H1 (cell line): Measurements from ENCODE around the gene UNC79. TPM values are rescaled to one million over a fixed set of nuclear protein-coding genes. Genes with fewer than 3 reads are reported as not detected.

Experiments
- CTCF ChIA-PET: fragments of 300-600 bp; sonication (Branson Sonifier 250); formaldehyde crosslinking; loops from one replicate; lab custom pipeline; 2021; ENCODE audit not compliant: partially characterized antibody; lab: Charles Lee
- POLR2A ChIA-PET: fragments of 300-600 bp; sonication (Branson Sonifier 250); formaldehyde crosslinking; loops from one replicate; lab custom pipeline; 2021; ENCODE audit warnings: inconsistent platforms; ENCODE audit not compliant: partially characterized antibody; lab: Charles Lee
- DNase-seq, 2 experiments: peaks; one replicate each; pipeline versions ENCODE4 v3.0.0 to v3.0.0-alpha.2; 2010 to 2022; ENCODE audit warnings: low spot score in 2 of 2, low read depth in 1 of 2, mixed read lengths in 1 of 2
- FAIRE-seq: peaks from 2 replicates; lab custom pipeline; 2011; peaks lifted over from hg19 to GRCh38; lab: Jason Lieb, UNC
- H2AFZ ChIP-seq: 2 replicates; pipeline ENCODE4 v1.8.1; 2012; ENCODE audit warnings: low read length, inconsistent platforms
- H2AK5ac ChIP-seq: 2 replicates; pipeline ENCODE4 v1.6.1; 2013; ENCODE audit warnings: low read depth, low read length
- H2BK120ac ChIP-seq: replicated peaks from 2 replicates; pipeline ENCODE3; 2013; ENCODE audit warnings: low read depth, low read length, inconsistent platforms
- H2BK12ac ChIP-seq: 2 replicates; pipeline ENCODE4 v1.6.1; 2013; ENCODE audit warnings: low read depth, low read length
- H2BK15ac ChIP-seq: 2 replicates; pipeline ENCODE4 v1.6.1; 2013; ENCODE audit warnings: low read length
- H2BK20ac ChIP-seq: 2 replicates; pipeline ENCODE4 v1.6.1; 2013; ENCODE audit warnings: low read length
- H2BK5ac ChIP-seq: 2 replicates; pipeline ENCODE4 v1.6.1; 2013; ENCODE audit warnings: low read depth, low read length
- H3K14ac ChIP-seq: 2 replicates; pipeline ENCODE4 v1.6.1; 2013; ENCODE audit warnings: inconsistent platforms; ENCODE audit not compliant: insufficient read length
- H3K18ac ChIP-seq: 2 replicates; pipeline ENCODE4 v1.6.1; 2013; ENCODE audit warnings: low read length; ENCODE audit errors: extremely low read depth
- H3K23ac ChIP-seq: 2 replicates; pipeline ENCODE4 v1.6.1; 2013; ENCODE audit warnings: inconsistent platforms; ENCODE audit not compliant: insufficient read length
- H3K23me2 ChIP-seq: 2 replicates; pipeline ENCODE4 v1.6.1; 2013; ENCODE audit warnings: low read depth, low read length
- H3K27ac ChIP-seq: 2 replicates; pipeline ENCODE4 v1.6.1; 2011; ENCODE audit warnings: low read depth, low read length, inconsistent platforms
- H3K27me3 ChIP-seq, 4 experiments: replicated peaks in 1 of 4; 1 replicate in 1 of 4; 2 replicates in 3 of 4; pipeline versions ENCODE4 v1.6.1 to v1.8.1; 2011 to 2013; ENCODE audit warnings: low read length in 3 of 4, mild to moderate bottlenecking in 3 of 4, inconsistent platforms in 2 of 4, mixed read lengths in 2 of 4, moderate library complexity in 1 of 4; ENCODE audit not compliant: control insufficient read depth in 3 of 4, insufficient read depth in 3 of 4; ENCODE audit errors: extremely low read depth in 1 of 4
- H3K36me3 ChIP-seq, 4 experiments: 2 replicates each; pipeline versions ENCODE4 v1.6.1 to v1.8.1; 2011 to 2013; ENCODE audit warnings: mild to moderate bottlenecking in 4 of 4, low read length in 3 of 4, moderate library complexity in 2 of 4, control low read depth in 1 of 4, inconsistent platforms in 1 of 4; ENCODE audit not compliant: insufficient read depth in 4 of 4, control insufficient read depth in 2 of 4
- H3K4ac ChIP-seq: replicated peaks from 2 replicates; pipeline ENCODE3; 2013; ENCODE audit warnings: low read length, low read depth, mixed read lengths, inconsistent platforms; ENCODE audit not compliant: insufficient read length
- H3K4me1 ChIP-seq, 4 experiments: replicated peaks in 1 of 4; 1 replicate in 1 of 4; 2 replicates in 3 of 4; pipeline versions ENCODE4 v1.6.1 to v1.8.1; 2011 to 2013; ENCODE audit warnings: low read length in 3 of 4, inconsistent platforms in 2 of 4, mixed read lengths in 1 of 4; ENCODE audit not compliant: insufficient read depth in 4 of 4, control insufficient read depth in 3 of 4
- H3K4me2 ChIP-seq, 2 experiments: 2 replicates each; pipeline versions ENCODE4 v1.6.1 to v1.8.1; 2011 to 2013; ENCODE audit warnings: low read depth in 2 of 2, low read length in 2 of 2, control low read depth in 1 of 2, inconsistent platforms in 1 of 2, mild to moderate bottlenecking in 1 of 2; ENCODE audit not compliant: insufficient read depth in 1 of 2
- H3K4me3 ChIP-seq, 4 experiments: fragments of 200-600, 300-600 bp in 1 of 4; sonication (generic), shearing (Covaris generic), sonication (Bioruptor Twin) in 1 of 4; 2 replicates each; pipeline versions ENCODE4 v1.5.1 to v1.8.1; 2011 to 2016; ENCODE audit warnings: low read length in 4 of 4, low read depth in 3 of 4, control low read depth in 2 of 4, inconsistent platforms in 2 of 4, mild to moderate bottlenecking in 2 of 4, mixed read lengths in 1 of 4, moderate library complexity in 1 of 4; ENCODE audit not compliant: insufficient read depth in 2 of 4; ENCODE audit errors: extremely low read depth in 1 of 4
- H3K56ac ChIP-seq: replicated peaks from 2 replicates; pipeline ENCODE3; 2013; ENCODE audit warnings: low read depth, mild to moderate bottlenecking, mixed read lengths, low read length, inconsistent platforms; ENCODE audit not compliant: insufficient read length
- H3K79me1 ChIP-seq: 2 replicates; pipeline ENCODE4 v1.6.1; 2013; ENCODE audit warnings: low read depth, low read length, control low read depth
- H3K79me2 ChIP-seq, 2 experiments: 2 replicates each; pipeline versions ENCODE4 v1.6.1 to v1.8.1; 2012 to 2013; ENCODE audit warnings: low read length in 2 of 2, mild to moderate bottlenecking in 2 of 2, inconsistent platforms in 1 of 2; ENCODE audit not compliant: insufficient read depth in 2 of 2, control insufficient read depth in 1 of 2
- H3K9ac ChIP-seq, 4 experiments: replicated peaks in 1 of 4; 1 replicate in 1 of 4; 2 replicates in 3 of 4; pipeline versions ENCODE4 v1.6.1 to v1.8.1; 2011 to 2013; ENCODE audit warnings: low read depth in 3 of 4, low read length in 3 of 4, control low read depth in 2 of 4, mild to moderate bottlenecking in 2 of 4, moderate library complexity in 2 of 4, inconsistent platforms in 1 of 4; ENCODE audit errors: extremely low read depth in 1 of 4
- H3K9me3 ChIP-seq, 2 experiments: 2 replicates each; pipeline versions ENCODE4 v1.6.1 to v1.8.1; 2012 to 2013; ENCODE audit warnings: mild to moderate bottlenecking in 2 of 2, moderate library complexity in 2 of 2, control low read depth in 1 of 2, inconsistent platforms in 1 of 2, low read depth in 1 of 2, low read length in 1 of 2, mixed read lengths in 1 of 2; ENCODE audit not compliant: insufficient read depth in 2 of 2
- H4K20me1 ChIP-seq, 2 experiments: replicated peaks in 1 of 2; 2 replicates each; pipeline versions ENCODE3 to v1.8.1; 2011 to 2013; ENCODE audit warnings: inconsistent platforms in 2 of 2, low read length in 2 of 2, mild to moderate bottlenecking in 1 of 2; ENCODE audit not compliant: insufficient read depth in 2 of 2, control insufficient read depth in 1 of 2
- H4K5ac ChIP-seq: 2 replicates; pipeline ENCODE4 v1.6.1; 2013; ENCODE audit warnings: low read length, low read depth, mixed read lengths, inconsistent platforms; ENCODE audit not compliant: insufficient read length
- H4K8ac ChIP-seq: 2 replicates; pipeline ENCODE4 v1.8.0; 2013; ENCODE audit warnings: mild to moderate bottlenecking, moderate library complexity, low read length, inconsistent platforms; ENCODE audit not compliant: insufficient read depth; ENCODE audit errors: extremely low read depth
- H4K91ac ChIP-seq: replicated peaks from 2 replicates; pipeline ENCODE3; 2013; ENCODE audit warnings: low read length, mixed read lengths, inconsistent platforms; ENCODE audit not compliant: insufficient read length
- ATF2 ChIP-seq: IDR thresholded peaks from 2 replicates; pipeline ENCODE4 v1.6.1; 2012; ENCODE audit warnings: low read length, inconsistent platforms
- CBX8 ChIP-seq: fragments of 300-800, 300-1000 bp; sonication (generic); IDR thresholded peaks from 2 replicates; pipeline ENCODE4 v1.7.1; 2016; ENCODE audit warnings: low read depth, low read length, borderline replicate concordance
- CTBP2 ChIP-seq: IDR thresholded peaks from 2 replicates; pipeline ENCODE4 v1.7.0; 2011; ENCODE audit warnings: borderline replicate concordance, mild to moderate bottlenecking, moderate library complexity, mixed read lengths, low read length; ENCODE audit not compliant: insufficient read depth, insufficient read length
- SIN3A ChIP-seq, 2 experiments: IDR thresholded peaks in 1 of 2; conservative IDR thresholded peaks in 1 of 2; 2 replicates each; pipeline ENCODE4 v1.6.1; 2011 to 2012; ENCODE audit warnings: low read length in 2 of 2, improper control_type of control experiment in 1 of 2, low read depth in 1 of 2, mild to moderate bottlenecking in 1 of 2
- SP2 ChIP-seq: IDR thresholded peaks from 2 replicates; pipeline ENCODE4 v1.6.1; 2012; ENCODE audit warnings: mild to moderate bottlenecking, low read length, inconsistent platforms
- TBP ChIP-seq: IDR thresholded peaks from 2 replicates; pipeline ENCODE4 v1.6.1; 2011; ENCODE audit warnings: low read depth, low read length, improper control_type of control experiment
- TCF12 ChIP-seq: IDR thresholded peaks from 2 replicates; pipeline ENCODE4 v1.6.1; 2011; ENCODE audit warnings: low read depth, mild to moderate bottlenecking, low read length
- YY1 ChIP-seq: IDR thresholded peaks from 2 replicates; pipeline ENCODE4 v1.6.1; 2011; ENCODE audit warnings: low read depth, mild to moderate bottlenecking, low read length
- WGBS, 2 experiments: shearing (Covaris generic) in 1 of 2; methylation state at CpG; one replicate each; pipeline versions ENCODE4 v1.1.6 to v1.1.7; 2013 to 2015; ENCODE audit warnings: low lambda C conversion rate in 2 of 2, mixed read lengths in 2 of 2, inconsistent platforms in 1 of 2, low coverage in 1 of 2, missing lambda C conversion rate in 1 of 2; ENCODE audit not compliant: insufficient replicate concordance in 2 of 2, insufficient coverage in 1 of 2, insufficient read length in 1 of 2; ENCODE audit errors: extremely low coverage in 1 of 2, missing lambda C conversion rate in 1 of 2; 5-methylcytosine and 5-hydroxymethylcytosine counted together
- polyA plus RNA-seq, 7 experiments: library from polyadenylated mRNA; depleted of rRNA in 3 of 7; stranded (reverse) in 5 of 7; unstranded in 2 of 7; fragments of >200 nt in 5 of 7; fragments of 200-250 nt in 2 of 7; gene quantifications; 1 replicate in 5 of 7; 2 replicates in 1 of 7; 4 replicates in 1 of 7; pipeline versions ENCODE4 v1.2.1 to v1.2.3, GENCODE V29; 2011 to 2013; ENCODE audit warnings: missing spikeins in 2 of 7, mixed read lengths in 2 of 7
- total RNA-seq: library from RNA; stranded (reverse); fragmentation: NEBNext Ultra II Directional; extraction: Animal tissue kit (Norgen Biotek cat#: 25700); gene quantifications from 2 replicates; pipeline ENCODE4 v1.2.1, GENCODE V29; 2021
- TF ChIP-seq, protein P1 (sequence below): IDR thresholded peaks from 2 replicates; pipeline ENCODE4 v1.6.1; 2011; ENCODE audit warnings: low read length, improper control_type of control experiment
- TF ChIP-seq, protein P2 (sequence below): IDR thresholded peaks from 2 replicates; pipeline ENCODE4 v1.6.1; 2012; ENCODE audit warnings: inconsistent platforms

Gene UNC79
- total and polyA plus RNA-seq, 2 of the 8 experiments (the other 6 are each of a cell fraction or from before 2014, with no cell fraction given): 1.8 to 2.3 TPM

DNA sequence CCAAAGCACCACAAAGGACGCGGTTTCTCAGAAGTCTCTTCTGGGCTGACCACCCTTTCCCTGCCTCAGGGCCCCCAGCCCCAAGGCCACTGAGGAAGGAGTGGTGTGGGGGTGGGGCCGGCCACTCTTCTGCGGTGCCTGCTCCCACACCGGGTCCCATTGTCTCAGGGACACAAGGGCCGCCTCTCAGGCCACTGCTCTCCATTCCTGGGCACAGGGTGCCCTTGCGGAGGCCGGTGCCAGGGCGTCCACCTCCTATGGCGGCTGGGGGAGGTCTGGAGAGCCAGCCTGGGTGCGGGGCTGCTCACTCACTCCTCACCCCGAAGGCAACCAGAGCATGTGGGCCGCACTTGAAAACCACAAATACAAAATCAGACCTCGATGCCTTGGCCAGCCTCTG, 313.4 kb downstream of the UNC79 start:
- Histone ChIP-seq H4K8ac (no peak overlapping the region), H2BK20ac (no peak overlapping the region), H3K9me3 (no peaks in the 10 kb centered on the region), H3K27me3 (no peaks in the 10 kb centered on the region), H4K91ac (no peak overlapping the region), H3K4me2 (no peak overlapping the region), H3K23me2 (peaks cover 7% of the 10 kb centered on the region; the same call in 1 of the 2 replicates), H3K23ac (no peak overlapping the region), H2AFZ (no peak overlapping the region), H3K27ac (no peak overlapping the region), H2BK5ac (no peak overlapping the region), H3K9ac (no peak overlapping the region), H3K79me1 (no peaks in the 10 kb centered on the region), H3K18ac (no peak overlapping the region), H4K5ac (no peak overlapping the region), H3K4me3 (no peak overlapping the region), H2BK120ac (no peak overlapping the region), H3K4ac (no peak overlapping the region), H3K56ac (no peak overlapping the region), H2BK12ac (no peak overlapping the region), H2BK15ac (no peak overlapping the region), H3K36me3 (no peaks in the 10 kb centered on the region), H2AK5ac (no peak overlapping the region), H4K20me1 (peaks cover 0 to 3% of the 10 kb centered on the region in 2 experiments), H3K14ac (no peak overlapping the region), H3K4me1 (peaks cover 0 to 15% (median 6%) of the 10 kb centered on the region in 4 experiments; a peak in 4 of 7 replicates), H3K79me2 (no peaks in the 10 kb centered on the region)
- ChIA-PET CTCF (interaction anchor here (1.6 kb wide), 1 partner anchor 52 kb away, joined by 4 read pairs; no protein-coding TSS in a partner anchor), POLR2A (no interaction called here)
- 86% methylated on average over 11 of the region's 14 CpGs; no CpG with 5 or more reads in 1 of the 2 experiments for WGBS, 2 experiments
- FAIRE-seq (no peak), DNase-seq (no peak)
- TF ChIP-seq SIN3A (conservative IDR thresholded peaks at IDR 0.05 in 1 of 2, IDR thresholded peaks at IDR 0.05 in 1 of 2; ENCODE audit: low read depth in 1 of 2, low read length in 2 of 2): no peak
- TF ChIP-seq, protein P1, sequence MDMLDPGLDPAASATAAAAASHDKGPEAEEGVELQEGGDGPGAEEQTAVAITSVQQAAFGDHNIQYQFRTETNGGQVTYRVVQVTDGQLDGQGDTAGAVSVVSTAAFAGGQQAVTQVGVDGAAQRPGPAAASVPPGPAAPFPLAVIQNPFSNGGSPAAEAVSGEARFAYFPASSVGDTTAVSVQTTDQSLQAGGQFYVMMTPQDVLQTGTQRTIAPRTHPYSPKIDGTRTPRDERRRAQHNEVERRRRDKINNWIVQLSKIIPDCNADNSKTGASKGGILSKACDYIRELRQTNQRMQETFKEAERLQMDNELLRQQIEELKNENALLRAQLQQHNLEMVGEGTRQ: no peak
- no peak for TF ChIP-seq YY1
- no peak for TF ChIP-seq TBP
- TF ChIP-seq SP2: no peak
- TF ChIP-seq, protein P2, sequence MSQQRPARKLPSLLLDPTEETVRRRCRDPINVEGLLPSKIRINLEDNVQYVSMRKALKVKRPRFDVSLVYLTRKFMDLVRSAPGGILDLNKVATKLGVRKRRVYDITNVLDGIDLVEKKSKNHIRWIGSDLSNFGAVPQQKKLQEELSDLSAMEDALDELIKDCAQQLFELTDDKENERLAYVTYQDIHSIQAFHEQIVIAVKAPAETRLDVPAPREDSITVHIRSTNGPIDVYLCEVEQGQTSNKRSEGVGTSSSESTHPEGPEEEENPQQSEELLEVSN: no peak
- no peak for TF ChIP-seq CTBP2
- TF ChIP-seq ATF2: no peak
- TF ChIP-seq TCF12: no peak
- no peak for TF ChIP-seq CBX8
